GM13976 (cell line): ENCODE results near the gene DPH6.
"Not testable (repeated sequence)": the region's sequence is repeated elsewhere in the genome, so short reads cannot be mapped to it uniquely, and the experiment has no call there.

Source experiments
- DNase-seq: peaks from one replicate; pipeline ENCODE4 v3.0.0; 2012; ENCODE audit warnings: low spot score
- CTCF ChIP-seq: IDR thresholded peaks from 2 replicates; pipeline ENCODE4 v1.5.1; 2012; ENCODE audit warnings: borderline replicate concordance, mild to moderate bottlenecking; ENCODE audit not compliant: insufficient read depth; ENCODE audit errors: extremely low read depth, missing control alignments, control extremely low read depth
- in situ Hi-C: fragments of 300-500 bp; cut with MboI; formaldehyde crosslinking; loops from one replicate; pipeline ENCODE4 v1.12.0; 2022; ENCODE audit warnings: low sequenced_read_pairs, mixed read lengths, inconsistent platforms; ENCODE audit not compliant: unreplicated experiment

DPH6 gene

GRCh38 chr15:35410775-35411174 lies 135.2 kb downstream of the DPH6 start:
- DNase-seq = no peak
- in situ Hi-C loops = no loop called here
- no peak for TF ChIP-seq CTCF

GRCh38 chr15:35399901-35400300 lies 146.1 kb downstream of the DPH6 start:
- in situ Hi-C loops = no loop called here
- TF ChIP-seq CTCF = no peak
- no peak for DNase-seq

GRCh38 chr15:35397027-35397426 lies 148.9 kb downstream of the DPH6 start:
- DNase-seq = no peak
- no peak for TF ChIP-seq CTCF
- in situ Hi-C loops = no loop called here

- no peak for DNase-seq
- TF ChIP-seq CTCF = no peak
- in situ Hi-C loops = no loop called here
Observed at GRCh38 chr15:35394416-35394815, 151.5 kb downstream of the DPH6 start.

- in situ Hi-C loops = no loop called here
- no peak for DNase-seq
Observed at GRCh38 chr15:35393398-35393797, 152.6 kb downstream of the DPH6 start.

GRCh38 chr15:35391408-35391984 lies 154.5 kb downstream of the DPH6 start:
- in situ Hi-C loops, DNase-seq: not testable (repeated sequence)

More at GRCh38 chr15:35393398-35393797, 152.6 kb downstream of the DPH6 start:
- no peak for TF ChIP-seq CTCF

DNA sequence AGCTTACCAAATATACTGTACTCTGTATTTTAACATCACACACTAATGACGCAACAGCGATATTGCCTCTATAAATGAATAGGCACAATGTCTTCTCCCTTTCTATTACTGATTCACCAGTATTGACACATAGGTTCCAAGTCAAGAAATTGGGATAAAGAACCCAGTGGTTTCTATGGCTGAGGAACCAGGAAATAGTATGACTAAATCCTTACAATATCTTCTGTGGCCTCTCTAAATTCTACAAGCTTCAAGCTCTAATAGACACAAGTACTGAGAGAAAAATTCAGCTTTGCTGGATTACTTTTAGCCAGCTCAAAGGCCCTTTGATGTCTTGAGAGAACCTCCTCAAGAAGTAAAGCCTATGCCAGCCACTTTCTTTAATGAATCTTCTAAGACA lies 162.5 kb downstream of the DPH6 start:
- in situ Hi-C loops = no loop called here
- DNase-seq = no peak
- no peak for TF ChIP-seq CTCF

- in situ Hi-C loops = no loop called here
- DNase-seq = no peak
- no peak for TF ChIP-seq CTCF
Observed at GRCh38 chr15:35381328-35381727, 164.6 kb downstream of the DPH6 start.
